ENCODE measurements around the gene N4BP3. TPM values are rescaled to one million over a fixed set of nuclear protein-coding genes. Genes with fewer than 3 reads are reported as not detected.
"Not testable (repeated sequence)": the region's sequence is repeated elsewhere in the genome, so short reads cannot be mapped to it uniquely, and the experiment has no call there.

N4BP3 gene
- total RNA-seq, 4 donors from 2014 or later = 7.6 to 14.0 (median 11.7) TPM

DNA sequence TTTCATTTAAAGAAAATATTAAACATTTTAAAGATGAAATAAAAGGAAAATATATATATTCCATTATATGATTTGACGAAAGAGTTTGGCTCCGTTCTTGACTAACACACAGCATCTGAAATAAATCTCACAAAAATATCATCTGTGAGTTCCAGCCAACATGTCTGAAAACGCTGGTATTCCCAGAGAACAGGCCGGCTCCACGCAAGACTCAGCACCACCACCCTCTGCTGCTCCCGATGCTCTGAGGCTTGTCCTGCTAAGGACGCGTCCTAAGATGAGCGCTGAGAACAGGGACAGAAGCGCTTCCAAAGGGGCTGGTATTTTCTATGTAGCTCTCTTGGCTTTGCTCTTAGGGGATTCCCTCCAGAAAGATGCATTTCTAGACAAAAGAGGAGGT, 40.6 kb upstream of the N4BP3 start:
- no peak overlapping the region for H3K27ac ChIP-seq
- no peaks in the 10 kb centered on the region for H3K36me3 ChIP-seq
- H3K4me3 ChIP-seq = no peak overlapping the region
- 81% methylated on average over 10 of the region's 10 CpGs for WGBS
- no peak for TF ChIP-seq POLR2A (IDR thresholded peaks at IDR 0.05)
- TF ChIP-seq POLR2AphosphoS5 (IDR thresholded peaks at IDR 0.05) = no peak
- no peak for TF ChIP-seq EP300 (IDR thresholded peaks at IDR 0.05)
- TF ChIP-seq, protein P1, sequence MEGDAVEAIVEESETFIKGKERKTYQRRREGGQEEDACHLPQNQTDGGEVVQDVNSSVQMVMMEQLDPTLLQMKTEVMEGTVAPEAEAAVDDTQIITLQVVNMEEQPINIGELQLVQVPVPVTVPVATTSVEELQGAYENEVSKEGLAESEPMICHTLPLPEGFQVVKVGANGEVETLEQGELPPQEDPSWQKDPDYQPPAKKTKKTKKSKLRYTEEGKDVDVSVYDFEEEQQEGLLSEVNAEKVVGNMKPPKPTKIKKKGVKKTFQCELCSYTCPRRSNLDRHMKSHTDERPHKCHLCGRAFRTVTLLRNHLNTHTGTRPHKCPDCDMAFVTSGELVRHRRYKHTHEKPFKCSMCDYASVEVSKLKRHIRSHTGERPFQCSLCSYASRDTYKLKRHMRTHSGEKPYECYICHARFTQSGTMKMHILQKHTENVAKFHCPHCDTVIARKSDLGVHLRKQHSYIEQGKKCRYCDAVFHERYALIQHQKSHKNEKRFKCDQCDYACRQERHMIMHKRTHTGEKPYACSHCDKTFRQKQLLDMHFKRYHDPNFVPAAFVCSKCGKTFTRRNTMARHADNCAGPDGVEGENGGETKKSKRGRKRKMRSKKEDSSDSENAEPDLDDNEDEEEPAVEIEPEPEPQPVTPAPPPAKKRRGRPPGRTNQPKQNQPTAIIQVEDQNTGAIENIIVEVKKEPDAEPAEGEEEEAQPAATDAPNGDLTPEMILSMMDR (IDR thresholded peaks at IDR 0.05) = no peak
- DNase-seq (ENCODE audit: low spot score in 2 of 2) = no peak
- H3K27me3 ChIP-seq = peaks cover 19% of the 10 kb centered on the region
- H3K9me3 ChIP-seq = no peaks in the 10 kb centered on the region
- H3K4me1 ChIP-seq = no peaks in the 10 kb centered on the region

DNA sequence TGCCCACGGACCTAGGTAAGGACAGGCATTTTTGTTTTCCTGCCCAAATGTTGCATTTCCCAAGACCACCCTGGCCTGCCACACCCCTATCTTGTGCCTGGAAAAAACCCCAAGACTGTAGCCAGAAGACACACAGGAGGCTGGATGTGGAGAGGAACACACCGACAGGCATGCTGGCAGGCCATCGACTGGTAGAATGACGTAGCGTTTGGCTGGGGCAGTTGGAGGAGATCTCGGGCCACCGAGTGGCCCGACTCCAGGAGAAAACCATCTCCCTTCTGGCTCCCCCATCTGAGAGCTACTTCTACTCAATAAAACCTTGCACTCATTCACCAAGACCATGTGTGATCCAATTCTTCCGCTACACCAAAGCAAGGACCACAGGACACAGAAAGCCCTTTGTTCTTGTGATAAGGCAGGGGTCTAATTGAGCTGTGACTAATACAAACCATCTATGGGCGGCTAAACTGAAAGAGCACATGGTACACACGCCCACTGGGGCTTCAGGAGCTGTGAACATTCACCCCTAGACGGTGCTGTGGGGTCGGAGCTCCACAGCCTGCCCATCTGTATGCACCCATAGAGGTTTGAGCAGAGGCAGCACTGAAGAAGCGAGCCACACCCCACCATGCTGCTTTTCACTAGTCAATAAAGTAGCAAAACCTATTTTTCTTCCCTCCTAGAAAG, 38.9 kb upstream of the N4BP3 start:
- no peak overlapping the region for H3K27ac ChIP-seq
- H3K27me3 ChIP-seq = peaks cover 19% of the 10 kb centered on the region
- TF ChIP-seq, protein P1 (IDR thresholded peaks at IDR 0.05) = no peak
- TF ChIP-seq POLR2AphosphoS5 (IDR thresholded peaks at IDR 0.05) (no peak), POLR2A (IDR thresholded peaks at IDR 0.05) (no peak), EP300 (IDR thresholded peaks at IDR 0.05) (no peak)
- 55% methylated on average over 12 of the region's 14 CpGs for WGBS
- H3K4me1 ChIP-seq = peaks cover 5% of the 10 kb centered on the region
- H3K4me3 ChIP-seq = no peak overlapping the region
- no peaks in the 10 kb centered on the region for H3K9me3 ChIP-seq
- no peaks in the 10 kb centered on the region for H3K36me3 ChIP-seq
- DNase-seq (ENCODE audit: low spot score in 2 of 2) = no peak

DNA sequence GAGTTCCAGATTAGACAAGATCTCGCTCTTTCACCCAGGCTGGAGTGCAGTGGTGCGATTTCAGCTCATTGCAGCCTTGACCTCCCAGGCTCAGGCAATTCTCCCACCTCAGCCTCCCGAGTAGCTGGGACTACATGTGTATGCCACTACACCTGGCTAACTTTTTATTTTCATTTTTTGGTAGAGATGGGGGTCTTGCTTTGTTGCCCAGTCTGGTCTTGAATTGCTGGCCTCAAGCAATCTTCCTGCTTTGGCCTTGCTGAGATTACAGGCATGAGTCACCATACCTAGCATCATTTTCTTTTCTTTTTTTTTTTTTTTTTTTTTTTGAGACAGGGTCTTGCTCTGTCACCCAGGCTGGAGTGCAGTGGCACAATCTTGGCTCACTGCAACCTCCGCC, 36.4 kb upstream of the N4BP3 start:
- DNase-seq (ENCODE audit: low spot score in 2 of 2); H3K4me3 ChIP-seq; H3K9me3 ChIP-seq; H3K4me1 ChIP-seq; H3K36me3 ChIP-seq; H3K27ac ChIP-seq: not testable (repeated sequence)
- 96% methylated on average over 4 of the region's 4 CpGs for WGBS
- H3K27me3 ChIP-seq = peaks cover 22% of the 10 kb centered on the region

DNA sequence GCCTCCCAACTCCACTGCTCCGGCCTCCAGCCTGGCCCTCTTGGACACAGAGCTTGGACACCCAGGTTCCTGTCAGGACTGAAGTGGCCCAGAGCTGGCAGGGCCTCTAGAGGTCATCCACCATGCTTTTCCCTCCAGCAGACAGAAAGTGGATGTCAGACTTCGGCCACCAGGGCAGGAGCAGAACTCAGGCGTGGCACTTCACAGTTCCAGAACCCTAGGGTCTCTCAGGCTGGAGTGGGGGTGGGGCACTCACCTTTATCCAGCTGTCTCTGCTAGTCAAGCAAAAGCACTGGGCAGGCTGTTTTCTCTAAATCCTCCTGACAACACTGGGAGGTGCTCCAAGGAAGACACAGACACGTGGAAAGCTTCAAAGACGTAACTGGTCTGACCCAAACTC, 35.6 kb upstream of the N4BP3 start:
- peaks cover 5% of the 10 kb centered on the region for H3K4me1 ChIP-seq
- no peaks in the 10 kb centered on the region for H3K36me3 ChIP-seq
- no peak overlapping the region for H3K4me3 ChIP-seq
- no peak for DNase-seq (ENCODE audit: low spot score in 2 of 2)
- H3K27me3 ChIP-seq = peaks cover 23% of the 10 kb centered on the region
- no peak overlapping the region for H3K27ac ChIP-seq
- TF ChIP-seq EP300 (IDR thresholded peaks at IDR 0.05) (no peak), POLR2A (IDR thresholded peaks at IDR 0.05) (no peak), POLR2AphosphoS5 (IDR thresholded peaks at IDR 0.05) (no peak)
- TF ChIP-seq, protein P1 (IDR thresholded peaks at IDR 0.05) = no peak
- 70% methylated on average over 4 of the region's 5 CpGs for WGBS
- H3K9me3 ChIP-seq = no peaks in the 10 kb centered on the region

DNA sequence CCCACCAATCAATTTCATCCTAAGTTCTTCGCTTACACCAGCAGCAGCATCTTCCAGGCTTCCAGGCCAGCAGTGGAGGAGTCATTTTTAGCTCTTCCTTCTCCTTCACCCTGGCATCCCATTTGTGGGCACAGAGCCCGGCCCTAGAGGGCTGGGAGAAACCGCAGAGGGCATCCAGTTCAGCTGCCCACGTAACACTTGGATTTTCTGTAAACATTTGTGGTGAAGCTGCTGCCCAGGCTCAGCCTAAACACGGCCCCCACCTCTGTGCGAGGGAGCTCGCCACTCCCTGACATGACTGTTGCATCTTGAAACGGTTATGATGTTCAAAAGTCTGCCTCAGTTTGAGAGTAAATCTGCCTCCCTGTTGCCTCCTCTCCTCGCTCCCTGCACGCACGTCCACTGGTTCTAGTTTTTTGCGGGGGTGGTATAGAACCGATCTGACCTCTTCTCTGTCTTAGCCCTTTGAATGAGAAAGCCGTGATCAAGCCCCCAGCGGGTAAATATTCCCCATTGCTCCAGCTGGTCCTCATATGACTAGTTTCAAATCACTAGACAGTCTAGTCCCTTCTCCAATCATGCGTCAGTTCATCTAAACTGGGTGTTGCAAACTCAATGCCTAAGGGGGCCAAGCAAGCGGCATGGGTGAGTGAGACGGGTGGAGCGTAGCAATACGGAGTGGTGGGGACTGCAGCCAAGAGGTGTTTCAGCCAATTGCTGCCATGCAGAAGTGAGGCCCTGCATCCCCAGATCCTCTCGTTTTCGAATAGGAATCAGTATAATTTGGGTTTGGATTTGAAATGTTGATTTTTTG, 34.9 kb upstream of the N4BP3 start:
- no peak overlapping the region for H3K4me3 ChIP-seq
- no peaks in the 10 kb centered on the region for H3K36me3 ChIP-seq
- TF ChIP-seq, protein P1 (IDR thresholded peaks at IDR 0.05) = no peak
- peaks cover 5% of the 10 kb centered on the region for H3K4me1 ChIP-seq
- WGBS = 57% methylated on average over 22 of the region's 22 CpGs
- no peak overlapping the region for H3K27ac ChIP-seq
- DNase-seq (ENCODE audit: low spot score in 2 of 2) = no peak
- peaks cover 25% of the 10 kb centered on the region for H3K27me3 ChIP-seq
- H3K9me3 ChIP-seq = no peaks in the 10 kb centered on the region

Measured in suprapubic skin (tissue), 4 donors.